Mononuclear cell (primary cell): ENCODE data around the gene CHRNB2. TPM values are rescaled to one million over a fixed set of nuclear protein-coding genes. Genes with fewer than 3 reads are reported as not detected.

Source experiments
- H3K27me3 ChIP-seq: 2 replicates; pipeline ENCODE4 v1.6.0; 2011; ENCODE audit warnings: low read length, control low read depth; ENCODE audit not compliant: insufficient read depth
- H3K4me1 ChIP-seq: 2 replicates; pipeline ENCODE4 v1.5.1; 2011; ENCODE audit warnings: mild to moderate bottlenecking, low read length, control low read depth; ENCODE audit not compliant: insufficient read depth
- H3K4me3 ChIP-seq: 2 replicates; pipeline ENCODE4 v1.5.1; 2011; ENCODE audit warnings: mild to moderate bottlenecking, low read length, moderate library complexity
- H3K9me3 ChIP-seq: 2 replicates; pipeline ENCODE4 v1.5.1; 2011; ENCODE audit warnings: low read depth, mild to moderate bottlenecking, control low read depth, low read length
- total RNA-seq: library from RNA; depleted of rRNA; stranded (reverse); fragments of >200 nt; gene quantifications from one replicate; pipeline ENCODE4 v1.2.3, GENCODE V29; 2012

Gene CHRNB2
- total RNA-seq, 1 donor, result not detected

- peaks cover 8% of the 10 kb centered on the region for H3K4me1 ChIP-seq
- no peak overlapping the region for H3K4me3 ChIP-seq
- H3K9me3 ChIP-seq, result no peaks in the 10 kb centered on the region
- H3K27me3 ChIP-seq, result peaks cover 26% of the 10 kb centered on the region
Measured at GRCh38 chr1:154565876-154566275, 1.7 kb upstream of the CHRNB2 start.

- H3K4me3 ChIP-seq, result no peak overlapping the region
- peaks cover 26% of the 10 kb centered on the region for H3K27me3 ChIP-seq
- peaks cover 8% of the 10 kb centered on the region for H3K4me1 ChIP-seq
- H3K9me3 ChIP-seq, result no peaks in the 10 kb centered on the region
Measured at GRCh38 chr1:154568157-154568815, 708 bp downstream of the CHRNB2 start.

- Histone ChIP-seq H3K4me1 (peaks cover 8% of the 10 kb centered on the region), H3K4me3 (no peak overlapping the region), H3K9me3 (no peaks in the 10 kb centered on the region), H3K27me3 (peaks cover 21% of the 10 kb centered on the region)
Measured at GRCh38 chr1:154571244-154571963, 3.8 kb downstream of the CHRNB2 start.

- no peak overlapping the region for H3K4me3 ChIP-seq
- H3K9me3 ChIP-seq, result no peaks in the 10 kb centered on the region
- H3K4me1 ChIP-seq, result peaks cover 8% of the 10 kb centered on the region
- peaks cover 17% of the 10 kb centered on the region for H3K27me3 ChIP-seq
Measured at GRCh38 chr1:154571964-154572288, 4.3 kb downstream of the CHRNB2 start.

- Histone ChIP-seq H3K4me1 (peaks cover 6% of the 10 kb centered on the region), H3K9me3 (no peaks in the 10 kb centered on the region), H3K4me3 (no peak overlapping the region), H3K27me3 (peaks cover 10% of the 10 kb centered on the region)
Measured at GRCh38 chr1:154572468-154573167, 5.0 kb downstream of the CHRNB2 start.

GRCh38 chr1:154573168-154573510, 5.6 kb downstream of the CHRNB2 start:
- Histone ChIP-seq H3K27me3 (peaks cover 7% of the 10 kb centered on the region), H3K4me1 (peaks cover under 1% of the 10 kb centered on the region), H3K4me3 (no peak overlapping the region), H3K9me3 (no peaks in the 10 kb centered on the region)

- Histone ChIP-seq H3K27me3 (no peaks in the 10 kb centered on the region), H3K4me3 (no peak overlapping the region), H3K4me1 (no peaks in the 10 kb centered on the region), H3K9me3 (no peaks in the 10 kb centered on the region)
Measured at GRCh38 chr1:154574716-154575115, 7.1 kb downstream of the CHRNB2 start.

GRCh38 chr1:154575147-154575927, 7.8 kb downstream of the CHRNB2 start:
- Histone ChIP-seq H3K9me3 (no peaks in the 10 kb centered on the region), H3K4me3 (no peak overlapping the region), H3K4me1 (no peaks in the 10 kb centered on the region), H3K27me3 (no peaks in the 10 kb centered on the region)

- H3K27me3 ChIP-seq, result no peaks in the 10 kb centered on the region
- no peaks in the 10 kb centered on the region for H3K4me1 ChIP-seq
- no peaks in the 10 kb centered on the region for H3K9me3 ChIP-seq
- H3K4me3 ChIP-seq, result no peak overlapping the region
Measured at GRCh38 chr1:154575951-154576566, 8.5 kb downstream of the CHRNB2 start.

- H3K4me1 ChIP-seq, result no peaks in the 10 kb centered on the region
- H3K27me3 ChIP-seq, result no peaks in the 10 kb centered on the region
- H3K9me3 ChIP-seq, result no peaks in the 10 kb centered on the region
- no peak overlapping the region for H3K4me3 ChIP-seq
Measured at GRCh38 chr1:154577346-154578057, 9.9 kb downstream of the CHRNB2 start.

GRCh38 chr1:154578058-154578418, 10.5 kb downstream of the CHRNB2 start:
- H3K9me3 ChIP-seq, result no peaks in the 10 kb centered on the region
- no peaks in the 10 kb centered on the region for H3K27me3 ChIP-seq
- H3K4me3 ChIP-seq, result no peak overlapping the region
- H3K4me1 ChIP-seq, result no peaks in the 10 kb centered on the region

- Histone ChIP-seq H3K9me3 (no peaks in the 10 kb centered on the region), H3K4me1 (no peaks in the 10 kb centered on the region), H3K27me3 (no peaks in the 10 kb centered on the region), H3K4me3 (no peak overlapping the region)
Measured at GRCh38 chr1:154579374-154579773, 11.8 kb downstream of the CHRNB2 start.

- H3K4me1 ChIP-seq, result no peaks in the 10 kb centered on the region
- no peaks in the 10 kb centered on the region for H3K27me3 ChIP-seq
- H3K4me3 ChIP-seq, result no peak overlapping the region
- H3K9me3 ChIP-seq, result no peaks in the 10 kb centered on the region
Measured at GRCh38 chr1:154581766-154582165, 14.2 kb downstream of the CHRNB2 start.

GRCh38 chr1:154582885-154583284, 15.3 kb downstream of the CHRNB2 start:
- no peaks in the 10 kb centered on the region for H3K27me3 ChIP-seq

More at GRCh38 chr1:154582885-154583284, 15.3 kb downstream of the CHRNB2 start:
- Histone ChIP-seq H3K4me1 (no peaks in the 10 kb centered on the region), H3K4me3 (no peak overlapping the region), H3K9me3 (no peaks in the 10 kb centered on the region)
